ENCODE measurements around the gene RPTN.
"Not testable (repeated sequence)": the region's sequence is repeated elsewhere in the genome, so short reads cannot be mapped to it uniquely, and the experiment has no call there.

The RPTN gene

DNA sequence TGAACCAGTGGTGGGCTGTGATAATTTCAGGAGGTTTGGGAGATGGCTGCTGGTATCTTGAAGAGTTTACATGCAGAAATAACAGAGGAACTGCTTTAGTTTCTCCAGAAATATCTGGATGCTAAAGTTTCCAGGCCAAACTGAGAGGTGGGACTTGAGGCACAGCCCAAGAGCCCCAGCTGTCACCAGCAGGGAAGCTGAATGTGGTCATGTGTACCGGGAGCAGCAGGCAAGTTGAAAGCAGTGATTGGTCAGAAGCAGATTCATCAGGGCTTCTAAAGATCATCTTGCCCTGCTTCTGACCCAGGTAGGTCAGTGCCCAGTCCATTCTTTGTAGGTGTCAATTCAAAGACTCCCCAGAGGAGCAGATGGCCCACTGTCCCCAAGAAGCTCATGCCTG lies 7.9 kb upstream of the RPTN start:
- FAIRE-seq (no peak), DNase-seq (ENCODE audit: insufficient read length, low spot score) (no peak)

DNA sequence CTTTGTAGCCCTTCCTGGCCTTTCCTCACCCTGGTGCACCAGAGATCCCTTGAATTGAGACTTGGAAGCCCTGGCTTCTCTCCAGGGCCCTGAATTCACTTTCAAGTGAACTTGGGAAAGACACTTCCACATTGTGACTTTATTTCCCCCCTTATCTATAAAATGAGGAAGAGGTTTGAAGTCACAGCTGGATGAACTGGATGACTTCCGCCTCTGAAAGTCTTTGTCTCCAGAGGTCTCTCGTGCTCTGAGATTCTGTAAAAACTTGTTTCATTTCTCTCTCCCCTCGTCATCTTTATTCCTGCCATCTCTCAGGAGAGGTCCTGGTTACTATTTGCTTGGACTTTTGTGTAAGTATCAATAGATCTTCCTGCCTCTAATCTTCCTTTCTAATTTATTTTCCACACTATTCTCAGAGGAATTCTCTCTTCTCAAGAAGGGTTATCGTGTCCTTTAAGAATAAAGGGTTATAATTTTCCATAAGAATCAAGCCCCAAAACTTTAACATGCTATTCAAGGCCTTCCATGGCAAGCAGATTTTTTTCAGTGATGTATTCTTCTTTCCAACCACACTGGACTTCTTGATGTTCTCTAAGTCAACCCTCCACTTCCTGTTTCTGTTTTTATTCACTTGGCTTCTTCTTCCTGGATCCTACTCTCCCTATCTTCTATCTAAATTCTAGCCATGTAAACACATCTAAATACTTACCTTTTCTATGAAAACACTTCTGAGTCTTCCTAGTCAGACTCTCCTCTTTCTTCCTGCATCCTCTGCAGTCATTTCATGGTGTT lies 6.5 kb upstream of the RPTN start:
- DNase-seq (ENCODE audit: insufficient read length, low spot score) (no peak), FAIRE-seq (no peak)

DNA sequence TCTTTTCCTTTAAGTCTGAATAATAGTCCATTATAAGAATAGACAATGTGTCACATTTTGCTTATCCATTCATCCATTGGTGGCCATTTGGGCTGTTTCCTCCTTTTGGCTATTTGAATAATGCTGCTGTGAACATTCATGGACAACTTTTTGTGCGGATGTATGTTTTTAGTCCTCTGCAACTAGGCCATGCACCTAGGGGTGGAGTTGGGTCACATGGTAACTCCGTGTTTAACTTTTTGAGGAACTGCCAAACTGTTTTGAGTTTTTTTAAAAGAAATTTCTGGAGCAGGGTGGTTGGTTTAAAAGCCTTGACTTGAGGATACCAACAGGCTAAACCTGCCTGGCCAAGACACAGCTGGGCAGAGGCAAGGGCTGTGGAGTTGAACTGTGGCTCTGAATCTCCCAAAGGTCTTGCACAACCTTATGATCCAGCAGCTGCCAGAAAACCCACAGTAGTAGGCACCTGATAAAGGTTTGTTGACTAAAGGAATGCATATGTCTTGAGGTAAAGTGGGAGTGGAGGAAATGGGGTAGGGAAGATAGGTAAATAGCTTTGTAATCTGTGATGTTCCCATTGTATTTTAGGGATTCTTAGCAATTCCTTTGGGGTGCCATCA lies 5.6 kb upstream of the RPTN start:
- no peak for DNase-seq (ENCODE audit: insufficient read length, low spot score)
- no peak for FAIRE-seq

DNA sequence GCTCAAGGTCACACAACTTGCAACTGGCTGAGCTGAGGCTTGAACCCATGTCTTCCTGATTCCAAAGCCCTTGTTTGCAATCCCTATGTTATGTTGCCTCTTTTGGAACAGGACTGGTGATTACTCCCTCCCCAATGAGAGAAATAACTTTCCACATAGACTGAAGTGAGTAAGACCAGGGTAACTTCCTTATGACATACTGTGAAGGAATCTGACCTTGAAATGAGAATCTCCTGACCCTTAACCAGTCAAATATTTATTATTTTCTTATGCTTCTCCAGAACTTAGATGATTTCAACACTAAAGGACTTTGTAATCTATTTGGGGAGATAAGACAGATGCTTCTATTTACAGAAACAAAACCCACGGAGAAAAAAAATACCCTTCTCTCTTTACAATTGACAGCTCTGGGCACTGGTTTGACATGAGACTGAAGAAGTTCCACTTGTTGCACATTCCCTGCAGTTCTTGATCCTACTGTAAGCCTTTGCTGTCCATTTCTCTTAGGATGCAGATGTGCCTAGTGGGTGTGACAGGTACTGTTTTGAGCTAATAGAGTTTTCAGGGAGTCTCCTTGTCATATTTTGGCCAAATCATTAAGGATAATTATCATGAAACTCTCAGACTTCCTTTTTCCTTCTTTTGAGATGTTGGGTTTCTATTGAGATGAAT lies 3.9 kb upstream of the RPTN start:
- FAIRE-seq (peak; percentile 42), DNase-seq (ENCODE audit: insufficient read length, low spot score) (no peak)

DNA sequence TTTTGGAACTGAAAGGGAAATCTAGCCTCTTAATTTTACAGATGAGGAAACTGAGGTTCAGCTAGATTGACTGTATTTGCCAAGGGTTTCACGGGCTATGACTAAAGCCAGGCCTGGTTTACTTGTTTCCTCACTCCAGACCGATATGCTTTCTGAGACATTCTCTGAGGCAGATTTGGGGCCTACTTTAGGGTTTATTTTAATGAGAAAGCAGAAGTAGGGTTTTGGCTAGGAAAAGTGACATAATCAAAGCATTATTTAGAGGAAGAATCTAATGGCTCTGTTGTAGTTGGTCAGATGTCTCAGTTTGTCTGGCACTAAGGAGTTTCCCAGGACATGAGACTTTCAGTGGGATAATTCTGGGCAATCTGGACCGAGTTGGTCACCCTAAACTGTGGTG lies 1.5 kb upstream of the RPTN start:
- DNase-seq (ENCODE audit: insufficient read length, low spot score) (no peak), FAIRE-seq (no peak)

DNA sequence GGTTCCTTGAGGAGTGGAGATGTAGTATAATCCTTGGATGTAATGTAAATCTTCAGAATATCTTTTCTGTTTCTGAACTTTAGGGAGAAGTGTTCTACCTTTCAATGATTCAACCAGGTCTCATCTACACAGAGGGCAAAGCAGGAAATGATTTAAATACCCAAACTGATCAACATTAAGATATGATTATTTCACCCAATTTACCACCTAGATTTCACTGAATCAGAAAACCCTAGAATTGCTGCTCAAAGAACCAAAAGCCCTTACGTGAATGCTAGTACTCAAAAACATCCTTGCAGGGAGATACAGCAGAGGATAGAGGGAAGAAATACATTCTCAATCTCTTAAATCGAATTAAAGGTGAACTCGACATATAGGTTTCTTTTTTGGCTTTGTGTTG lies 5.0 kb downstream of the RPTN start:
- FAIRE-seq (no peak), DNase-seq (ENCODE audit: insufficient read length, low spot score) (no peak)

DNA sequence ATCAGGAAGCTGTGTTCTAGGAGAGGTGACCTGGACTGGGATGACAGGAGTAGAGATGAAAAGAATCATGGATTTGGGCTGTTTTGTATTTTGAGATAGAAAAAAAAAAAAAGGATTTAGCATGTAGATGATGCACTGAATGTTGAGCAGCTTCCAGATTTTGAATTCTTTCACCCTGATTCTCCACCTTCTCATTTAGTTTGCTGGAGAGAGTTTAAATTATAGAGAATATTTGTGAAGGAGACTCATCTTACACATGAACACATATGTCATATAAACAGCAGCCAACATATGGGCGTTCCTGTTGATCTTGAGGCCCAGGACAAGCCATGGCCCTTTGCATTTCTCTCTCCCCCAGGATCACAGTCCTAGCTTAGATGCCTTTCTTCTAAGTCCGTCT lies 7.4 kb downstream of the RPTN start:
- no peak for DNase-seq (ENCODE audit: insufficient read length, low spot score)
- FAIRE-seq: no peak

DNA sequence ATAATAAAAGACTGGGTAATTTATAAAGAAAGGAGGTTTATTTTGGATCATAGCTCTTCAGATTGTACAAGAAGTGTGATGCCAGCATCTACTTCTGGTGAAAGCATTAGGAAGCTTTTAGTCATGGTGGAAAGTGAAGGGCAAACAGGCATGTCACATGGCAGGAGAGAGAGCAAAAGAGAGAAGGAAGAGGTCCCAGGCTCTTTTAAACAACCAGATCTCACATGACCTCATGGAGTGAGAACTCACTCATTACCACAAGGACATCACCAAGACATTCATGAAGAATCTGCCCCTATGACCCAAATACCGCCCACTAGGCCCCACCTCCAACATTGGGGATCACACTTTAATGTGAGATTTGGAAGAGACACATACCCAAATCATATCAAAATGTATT lies 10.0 kb downstream of the RPTN start:
- no peak for DNase-seq (ENCODE audit: insufficient read length, low spot score)
- no peak for FAIRE-seq

DNA sequence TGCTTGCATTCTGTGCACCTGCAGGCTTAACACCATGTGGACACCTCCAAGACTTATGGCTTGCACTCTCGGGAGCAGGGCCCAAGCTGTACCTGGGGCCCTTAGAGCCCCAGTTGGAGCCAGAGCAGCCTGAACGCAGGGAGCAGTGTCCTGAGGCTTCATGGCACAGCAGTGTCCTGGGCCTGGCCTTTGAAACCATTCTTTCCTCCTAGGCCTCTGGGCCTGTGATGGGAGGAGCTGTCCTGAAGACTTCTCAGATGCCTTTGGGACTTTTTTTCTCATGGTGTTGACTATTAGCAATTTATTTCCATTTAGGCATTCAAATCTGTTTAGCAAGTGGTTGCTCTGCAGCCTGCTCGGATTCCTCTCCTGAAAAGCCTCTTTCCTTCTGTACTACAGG lies 11.0 kb downstream of the RPTN start:
- FAIRE-seq (no peak), DNase-seq (ENCODE audit: insufficient read length, low spot score) (no peak)

DNA sequence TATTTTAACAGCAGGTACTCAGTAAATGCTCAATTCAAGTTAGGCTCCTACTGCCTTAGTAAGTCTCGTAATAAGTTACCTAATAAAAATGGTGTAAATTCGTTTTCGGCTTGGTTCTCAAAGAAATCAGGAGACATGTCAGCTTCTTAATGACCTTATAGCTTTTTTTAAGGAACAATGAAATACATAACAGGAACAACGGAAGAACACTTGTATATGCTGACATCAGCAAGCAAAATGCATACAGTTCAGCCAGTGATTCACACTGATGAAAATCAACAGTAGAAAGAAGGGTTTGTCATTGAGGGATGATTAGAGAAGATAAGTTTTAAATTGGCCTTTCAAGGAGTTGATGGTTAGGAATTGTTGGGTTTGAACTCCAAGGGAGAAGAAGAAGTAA lies 13.3 kb downstream of the RPTN start:
- DNase-seq (ENCODE audit: insufficient read length, low spot score) (no peak), FAIRE-seq (no peak)

DNA sequence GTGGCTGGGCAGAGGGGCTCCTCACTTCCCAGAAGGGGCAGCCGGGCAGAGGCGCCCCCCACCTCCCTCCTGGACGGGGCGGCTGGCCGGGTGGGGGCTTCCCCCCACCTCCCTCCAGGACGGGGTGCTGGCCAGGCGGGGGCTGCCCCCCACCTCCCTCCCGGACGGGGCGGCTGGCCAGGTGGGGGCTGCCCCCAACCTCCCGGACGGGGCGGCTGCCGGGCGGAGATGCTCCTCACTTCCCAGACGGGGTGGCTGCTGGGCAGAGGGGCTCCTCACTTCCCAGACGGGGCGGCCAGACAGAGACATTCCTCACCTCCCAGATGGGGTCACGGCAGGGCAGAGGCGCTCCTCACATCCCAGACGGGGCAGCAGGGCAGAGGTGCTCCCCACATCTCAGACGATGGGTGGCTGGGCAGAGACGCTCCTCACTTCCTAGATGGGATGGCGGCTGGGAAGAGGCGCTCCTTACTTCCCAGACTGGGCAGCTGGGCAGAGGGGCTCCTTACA lies 14.3 kb downstream of the RPTN start:
- not testable (repeated sequence) for FAIRE-seq; DNase-seq (ENCODE audit: insufficient read length, low spot score)

DNA sequence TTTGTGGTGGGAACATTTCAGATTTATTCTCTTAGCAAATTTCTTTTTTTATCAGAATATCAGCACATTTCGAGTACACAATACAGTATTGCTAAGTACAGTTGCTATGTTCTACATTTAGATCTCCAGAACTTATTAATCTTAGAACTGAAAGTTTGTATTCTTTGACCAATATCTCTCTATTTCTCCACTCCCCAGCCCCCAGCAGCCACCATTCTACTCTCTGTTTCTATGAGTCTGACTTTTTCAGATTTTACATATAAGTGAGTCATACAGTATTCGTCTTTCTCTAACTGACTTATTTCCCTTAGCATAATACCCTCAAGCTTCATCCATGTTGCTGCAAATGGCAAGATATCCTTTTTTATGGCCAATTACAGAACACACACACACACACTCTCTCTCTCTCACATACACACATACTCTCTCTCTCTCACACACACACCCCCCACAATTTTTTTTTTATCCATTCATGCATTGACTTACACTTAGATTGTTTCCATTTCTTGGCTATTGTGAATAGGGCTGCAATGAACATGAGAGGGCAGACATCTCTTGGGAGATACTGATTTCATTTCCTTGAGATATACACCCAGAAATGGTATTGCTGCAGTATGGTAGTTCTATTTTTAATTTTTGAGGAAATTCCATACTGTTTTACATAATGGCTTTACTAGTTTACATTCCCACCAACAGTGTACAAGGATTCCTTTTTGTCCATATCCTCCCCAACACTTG lies 15.7 kb downstream of the RPTN start:
- no peak for DNase-seq (ENCODE audit: insufficient read length, low spot score)
- no peak for FAIRE-seq

DNA sequence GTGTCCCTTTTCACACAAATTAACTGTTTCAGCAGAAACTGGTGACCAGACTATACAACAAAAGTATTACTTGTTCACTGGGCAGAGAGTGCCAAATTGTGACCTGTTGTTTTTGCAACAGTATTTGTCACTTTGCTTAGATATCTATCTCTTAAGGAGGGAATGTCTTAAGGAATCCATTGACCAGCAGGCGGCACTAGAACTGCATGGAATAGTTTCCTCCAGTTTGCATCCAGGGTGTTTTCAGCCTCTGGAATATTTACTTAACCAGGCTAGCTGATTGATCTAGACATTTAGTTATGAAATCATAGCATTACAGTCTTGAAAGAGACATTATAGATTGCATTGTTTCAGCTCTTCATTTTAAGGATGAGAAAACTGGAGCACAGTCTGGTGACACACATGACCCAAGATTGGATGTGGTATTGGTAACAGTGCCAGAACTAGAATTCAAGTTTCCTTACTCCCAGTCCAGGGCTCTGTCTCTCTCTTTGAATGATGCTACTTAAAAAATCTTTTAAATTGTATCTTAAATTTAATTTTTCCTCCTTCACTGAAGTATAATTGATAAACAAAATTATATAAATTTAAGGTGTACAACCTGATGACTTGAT lies 16.9 kb downstream of the RPTN start:
- DNase-seq (ENCODE audit: insufficient read length, low spot score) (no peak), FAIRE-seq (no peak)

DNA sequence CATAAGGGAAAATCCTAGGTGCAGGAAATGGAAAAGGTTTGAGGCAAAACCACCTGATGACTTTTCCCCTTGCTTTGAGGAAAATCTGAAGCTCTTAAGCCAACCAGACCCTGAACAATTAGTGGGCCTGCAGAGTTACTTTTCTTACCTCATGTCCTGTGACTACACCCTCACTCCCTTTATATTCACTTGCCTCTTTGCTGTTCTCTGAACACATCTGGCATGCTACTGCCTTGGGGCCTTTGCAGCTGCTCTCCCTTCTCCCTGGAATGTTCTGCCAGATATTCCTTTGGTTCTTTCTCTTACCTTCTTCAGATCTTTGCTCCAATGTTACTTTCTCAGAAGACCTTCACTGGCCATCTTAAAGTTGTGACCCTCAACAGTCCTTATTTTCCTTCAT lies 21.8 kb downstream of the RPTN start:
- FAIRE-seq (no peak), DNase-seq (ENCODE audit: insufficient read length, low spot score) (no peak)

DNA sequence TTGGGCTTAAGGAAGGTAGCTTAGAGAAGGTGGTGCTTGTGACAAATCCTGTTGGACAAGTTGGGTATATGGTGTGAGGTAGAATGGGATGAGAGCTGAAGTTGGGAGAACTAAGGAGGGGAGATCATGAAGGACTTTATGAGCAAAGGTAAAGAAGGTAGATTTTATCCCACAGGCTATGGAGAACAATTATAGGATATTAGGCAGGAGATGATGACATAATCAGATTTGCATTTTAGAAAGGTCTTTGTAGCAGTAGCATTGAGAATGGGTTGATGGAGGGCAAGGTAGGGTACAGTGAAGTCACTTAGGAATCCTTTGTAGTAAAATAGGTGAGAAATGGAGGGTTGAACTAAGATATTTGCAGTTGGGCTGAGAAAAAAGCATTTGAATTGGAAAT lies 28.8 kb downstream of the RPTN start:
- no peak for FAIRE-seq
- no peak for DNase-seq (ENCODE audit: insufficient read length, low spot score)

DNA sequence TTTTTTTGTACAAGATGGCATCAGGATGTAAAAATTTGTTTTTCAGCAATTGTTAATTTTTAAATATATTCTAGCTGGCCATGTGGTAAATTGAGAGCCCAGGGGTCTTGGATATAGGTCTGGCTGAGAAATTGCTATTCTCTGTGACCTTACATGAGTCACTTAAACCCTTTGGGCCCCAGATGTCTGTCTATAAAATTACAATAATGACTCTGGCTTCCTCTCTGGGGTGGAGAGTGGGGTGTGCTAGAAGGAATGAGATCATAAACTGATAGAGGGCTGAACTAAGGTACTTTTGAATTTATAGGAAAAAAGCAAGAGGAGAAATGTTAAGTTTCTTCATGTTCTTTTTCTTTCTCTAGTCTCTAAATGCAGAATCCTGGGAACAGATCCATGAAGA lies 31.4 kb downstream of the RPTN start:
- no peak for DNase-seq (ENCODE audit: insufficient read length, low spot score)

DNA sequence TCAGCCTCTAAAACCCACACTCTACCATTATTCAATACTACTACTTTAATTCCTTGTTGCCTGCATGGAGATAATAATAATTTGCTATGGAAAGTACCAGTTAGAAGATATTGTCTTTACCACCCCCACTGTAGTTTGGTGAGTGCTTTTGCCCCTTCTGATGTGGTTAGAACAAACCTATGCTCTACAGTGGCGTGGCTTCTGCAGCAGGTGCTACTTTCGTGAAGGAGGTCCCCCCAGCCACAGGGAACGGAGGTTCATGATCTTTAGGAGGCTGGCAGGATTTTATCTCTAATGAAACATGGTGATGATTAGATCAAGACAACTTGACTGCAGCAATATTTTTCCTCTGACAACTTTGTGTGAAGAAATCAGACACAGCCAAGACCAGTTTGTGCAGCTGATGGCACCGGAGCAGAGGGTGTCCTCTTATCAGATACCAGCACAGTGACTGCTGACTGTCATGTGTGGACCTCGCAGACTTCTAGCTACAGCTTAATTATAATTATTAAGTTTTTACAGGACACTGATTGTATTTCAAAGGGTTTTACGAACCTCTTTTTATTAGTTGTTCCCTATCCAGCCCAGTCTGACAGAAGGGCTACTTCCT lies 33.1 kb downstream of the RPTN start:
- DNase-seq (ENCODE audit: insufficient read length, low spot score) (no peak), FAIRE-seq (no peak)

More for the DNA sequence above, 31.4 kb downstream of the RPTN start:
- no peak for FAIRE-seq

DNA sequence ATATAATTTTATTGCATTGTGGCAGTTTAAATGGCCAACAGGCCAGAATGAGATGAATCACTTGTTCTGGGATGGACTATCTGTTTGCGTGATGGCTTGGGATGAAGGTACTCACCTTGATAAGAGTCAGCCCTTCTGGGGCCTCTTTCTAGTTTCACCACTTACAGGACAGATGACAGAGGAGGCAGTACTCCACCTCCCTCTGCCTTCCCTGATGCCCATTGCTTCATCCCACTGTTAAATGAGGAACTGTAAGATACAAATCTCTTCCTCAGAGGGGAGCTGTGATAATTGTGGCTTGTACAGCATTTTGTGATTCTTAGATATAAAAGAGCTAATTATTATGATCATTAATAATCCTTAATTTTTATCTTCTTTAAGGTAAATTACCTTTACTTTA lies 40.1 kb downstream of the RPTN start:
- FAIRE-seq: no peak
- no peak for DNase-seq (ENCODE audit: insufficient read length, low spot score)

DNA sequence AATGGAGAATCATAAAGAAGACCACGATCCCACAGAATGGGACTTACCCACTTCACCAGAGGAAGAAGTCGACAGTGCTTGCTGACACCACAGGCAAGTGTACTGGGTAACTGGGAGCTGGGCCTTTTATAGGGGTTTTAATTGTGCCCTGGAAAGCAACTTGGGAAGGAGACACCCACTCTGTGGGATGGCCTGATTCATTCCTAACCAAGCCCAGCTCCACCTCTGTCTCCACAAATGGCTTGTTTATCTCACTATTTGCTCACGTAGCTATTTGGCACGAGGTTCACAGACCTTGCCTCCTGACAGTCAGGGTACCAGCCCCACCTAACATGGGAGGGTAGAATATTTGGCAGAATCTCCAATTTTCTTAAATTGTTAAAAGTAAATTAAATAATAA lies 43.7 kb downstream of the RPTN start, which contains the start of gene TCHH:
Gene TCHH, minus strand, starts transcription at position 101 of the 400 bp plus-strand sequence. CDS start 1,364 bp downstream, outside the sequence.
- FAIRE-seq: no peak
- no peak for DNase-seq (ENCODE audit: insufficient read length, low spot score)

DNA sequence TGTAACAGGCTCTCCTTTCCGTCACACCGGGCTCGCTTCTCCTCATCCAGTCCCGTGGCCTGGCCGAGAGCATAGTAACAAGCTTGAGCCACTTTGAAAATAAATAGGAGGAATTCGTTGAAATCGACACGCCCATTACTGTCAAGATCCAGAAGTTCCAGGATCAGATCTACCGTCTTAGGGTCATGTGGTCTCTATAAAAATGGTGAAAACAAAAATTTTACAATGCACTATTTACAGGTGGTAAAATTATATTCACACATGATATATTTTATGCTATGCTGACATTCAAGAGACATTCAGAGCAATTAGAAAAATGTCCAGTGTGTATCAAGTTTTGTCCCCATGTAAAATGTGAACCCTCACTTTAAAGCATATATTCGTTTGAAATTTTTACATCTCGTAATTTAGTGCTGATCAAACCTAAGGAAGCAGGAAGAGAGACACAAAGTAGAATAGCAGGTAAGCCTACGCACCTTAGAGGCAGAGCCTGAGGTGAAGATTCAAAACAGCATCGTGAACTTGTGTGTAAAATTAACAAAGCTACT lies 46.1 kb downstream of the RPTN start:
- no peak for DNase-seq (ENCODE audit: insufficient read length, low spot score)
- peak; percentile 52 for FAIRE-seq

Measured in GM19239 (cell line).